B cell (primary cell): ENCODE measurements around the gene MOB1B. TPM values are rescaled to one million over a fixed set of nuclear protein-coding genes. Genes with fewer than 3 reads are reported as not detected.

Experiments
- ATAC-seq: fragments of 200-7000 bp; cut with Tn5 transposase; one replicate; pipeline ENCODE4 v1.10.0; 2021; ENCODE audit warnings: low read depth, mild to moderate bottlenecking, moderate number of reproducible peaks, moderate library complexity
- CTCF ChIA-PET: fragments of 350-600 bp; sonication (Branson Sonifier 250); formaldehyde crosslinking; loops from one replicate; lab custom pipeline; 2021; ENCODE audit warnings: antibody characterized with exemption, inconsistent platforms; lab: Charles Lee
- POLR2A ChIA-PET: fragments of 350-600 bp; sonication (Branson Sonifier 250); formaldehyde crosslinking; loops from one replicate; lab custom pipeline; 2021; ENCODE audit warnings: antibody characterized with exemption; lab: Charles Lee
- DNase-seq: peaks from one replicate; pipeline ENCODE4 v3.0.0; 2013
- H2AFZ ChIP-seq: 2 replicates; pipeline ENCODE4 v1.6.1; 2012; ENCODE audit warnings: mild to moderate bottlenecking, low read depth, low read length; ENCODE audit not compliant: insufficient read depth, poor library complexity, severe bottlenecking
- H3K27ac ChIP-seq, 2 donors: 1 replicate in 1 of 2; 2 replicates in 1 of 2; pipeline ENCODE4 v1.5.1; 2012 to 2013; ENCODE audit warnings: low read length in 2 of 2, mild to moderate bottlenecking in 2 of 2, moderate library complexity in 1 of 2
- H3K27me3 ChIP-seq, 4 experiments: fragments of 200-600 bp in 1 of 4; sonication (generic) in 1 of 4; replicated peaks in 1 of 4; 1 replicate in 2 of 4; 2 replicates in 2 of 4; pipeline versions ENCODE4 v1.6.1 to v1.7.0; 2013 to 2016; ENCODE audit warnings: low read length in 3 of 4, mild to moderate bottlenecking in 2 of 4, mixed read lengths in 1 of 4, moderate library complexity in 1 of 4; ENCODE audit not compliant: insufficient read depth in 4 of 4, control insufficient read depth in 3 of 4; ENCODE audit errors: control extremely low read depth in 1 of 4
- H3K36me3 ChIP-seq, 2 experiments: replicated peaks in 1 of 2; 1 replicate in 1 of 2; 2 replicates in 1 of 2; pipeline versions ENCODE4 v1.6.1 to v1.7.1; 2013; ENCODE audit warnings: low read length in 1 of 2; ENCODE audit not compliant: insufficient read depth in 2 of 2, control insufficient read depth in 1 of 2; ENCODE audit errors: control extremely low read depth in 1 of 2, extremely low read depth in 1 of 2
- H3K4me1 ChIP-seq, 2 donors: fragments of 200-600 bp in 1 of 2; sonication (generic) in 1 of 2; 1 replicate in 1 of 2; 2 replicates in 1 of 2; pipeline versions ENCODE4 v1.5.1 to v1.6.1; 2013 to 2017; ENCODE audit warnings: low read length in 2 of 2; ENCODE audit not compliant: control insufficient read depth in 2 of 2, insufficient read depth in 2 of 2
- H3K4me2 ChIP-seq: replicated peaks from 2 replicates; pipeline ENCODE3; 2012; ENCODE audit warnings: mild to moderate bottlenecking, low read depth, low read length; ENCODE audit not compliant: poor library complexity, severe bottlenecking
- H3K4me3 ChIP-seq, 5 experiments: fragments of 200-600 bp in 1 of 5; sonication (generic) in 1 of 5; 1 replicate in 3 of 5; 2 replicates in 2 of 5; pipeline versions ENCODE4 v1.5.1 to v1.7.0; 2011 to 2016; ENCODE audit warnings: low read length in 4 of 5, mild to moderate bottlenecking in 4 of 5, low read depth in 2 of 5, control low read depth in 1 of 5, moderate library complexity in 1 of 5; ENCODE audit not compliant: insufficient read depth in 1 of 5; ENCODE audit errors: control extremely low read depth in 1 of 5, extremely low read depth in 1 of 5
- H3K79me2 ChIP-seq: fragments of 200-600 bp; sonication (generic); one replicate; pipeline ENCODE4 v1.6.0; 2016; ENCODE audit warnings: low read length; ENCODE audit not compliant: control insufficient read depth, insufficient read depth
- H3K9ac ChIP-seq: fragments of 200-600 bp; sonication (generic); 2 replicates; pipeline ENCODE4 v1.6.1; 2017; ENCODE audit warnings: mild to moderate bottlenecking, low read length, moderate library complexity
- H3K9me3 ChIP-seq, 3 donors: one replicate each; pipeline versions ENCODE4 v1.6.1 to v1.7.1; 2013; ENCODE audit warnings: low read length in 2 of 3; ENCODE audit not compliant: control insufficient read depth in 2 of 3, insufficient read depth in 1 of 3; ENCODE audit errors: control extremely low read depth in 1 of 3
- H4K20me1 ChIP-seq: 2 replicates; pipeline ENCODE4 v1.6.0; 2012; ENCODE audit warnings: mild to moderate bottlenecking, low read length; ENCODE audit not compliant: insufficient read depth, control insufficient read depth, poor library complexity, severe bottlenecking
- H3K27ac Mint-ChIP-seq: one replicate; pipeline ENCODE4 v1.8.0; 2021; ENCODE audit warnings: mixed read lengths
- H3K27me3 Mint-ChIP-seq: one replicate; pipeline ENCODE4 v1.8.0; 2021; ENCODE audit warnings: mixed read lengths
- H3K4me1 Mint-ChIP-seq: one replicate; pipeline ENCODE4 v1.8.0; 2021; ENCODE audit warnings: mixed read lengths
- H3K4me3 Mint-ChIP-seq: one replicate; pipeline ENCODE4 v1.8.0; 2021; ENCODE audit warnings: mixed read lengths
- H3K9me3 Mint-ChIP-seq: one replicate; pipeline ENCODE4 v1.8.0; 2022; ENCODE audit warnings: mixed read lengths; ENCODE audit not compliant: insufficient read depth
- CTCF ChIP-seq: fragments of 200-600 bp; IDR thresholded peaks from one replicate; pipeline ENCODE4 v1.8.0; 2022; ENCODE audit warnings: antibody characterized with exemption, mild to moderate bottlenecking
- EZH2 ChIP-seq: IDR thresholded peaks from 2 replicates; pipeline ENCODE4 v1.6.1; 2012; ENCODE audit warnings: borderline replicate concordance, low read depth, mild to moderate bottlenecking, moderate library complexity, low read length; ENCODE audit not compliant: insufficient read depth, poor library complexity, severe bottlenecking
- WGBS: methylation state at CpG from one replicate; pipeline ENCODE4 v1.1.5; 2013; ENCODE audit warnings: missing lambda C conversion rate; ENCODE audit not compliant: insufficient coverage; 5-methylcytosine and 5-hydroxymethylcytosine counted together
- intact Hi-C: fragments of 100-400 bp; cut with micrococcal nuclease; formaldehyde crosslinking; loops from one replicate; pipeline ENCODE4 v1.10.0; 2022
- polyA plus RNA-seq: library from polyadenylated mRNA; depleted of rRNA; stranded (reverse); fragments of >200 nt; gene quantifications from 2 replicates; pipeline ENCODE4 v1.2.3, GENCODE V29; 2012
- total RNA-seq, 2 donors: library from RNA; stranded (reverse); fragments of 120-200 nt in 1 of 2; gene quantifications; 1 replicate in 1 of 2; 2 replicates in 1 of 2; pipeline versions ENCODE4 v1.2.3 to v1.2.4, GENCODE V29; 2013 to 2022

The MOB1B gene
- total and polyA plus RNA-seq, 2 donors (not counting 1 experiment from before 2014, with no cell fraction given): 2.3 to 30.4 TPM

- TF ChIP-seq CTCF: no peak
- no peak for TF ChIP-seq EZH2
These were observed 6.9 kb downstream of the MOB1B start for GRCh38 chr4:70908993-70909556.

GRCh38 chr4:70914000-70914399 is 11.8 kb downstream of the MOB1B start:
- peaks cover 17% of the 10 kb centered on the region for H3K4me1 Mint-ChIP-seq
- peaks cover 11% of the 10 kb centered on the region for H4K20me1 ChIP-seq
- no peaks in the 10 kb centered on the region for H3K4me1 ChIP-seq
- ChIA-PET POLR2A (no interaction called here), CTCF (interaction anchor here (0.7 to 0.8 kb wide), 2 partner anchors 96 to 109 kb away, joined by 3 read pairs; no protein-coding TSS in a partner anchor)
- H3K9me3 Mint-ChIP-seq: no peaks in the 10 kb centered on the region
- no peaks in the 10 kb centered on the region for H3K36me3 ChIP-seq
- ATAC-seq: no peak
- no peak overlapping the region for H3K4me2 ChIP-seq
- no peak overlapping the region for H3K4me3 ChIP-seq
- no peaks in the 10 kb centered on the region for H3K27me3 Mint-ChIP-seq
- H3K9ac ChIP-seq: no peak overlapping the region
- no peak overlapping the region for H2AFZ ChIP-seq
- no peaks in the 10 kb centered on the region for H3K9me3 ChIP-seq
- no peak overlapping the region for H3K27ac Mint-ChIP-seq
- 100% methylated on average over 2 of the region's 2 CpGs for WGBS
- TF ChIP-seq EZH2 (no peak), CTCF (no peak)
- H3K27me3 ChIP-seq: no peaks in the 10 kb centered on the region
- H3K79me2 ChIP-seq: peaks cover 71% of the 10 kb centered on the region
- intact Hi-C loops: no loop called here
- DNase-seq: no peak
- H3K27ac ChIP-seq: no peak overlapping the region
- no peak overlapping the region for H3K4me3 Mint-ChIP-seq

More at GRCh38 chr4:70908993-70909556, 6.9 kb downstream of the MOB1B start:
- Mint-ChIP-seq H3K9me3 (no peaks in the 10 kb centered on the region), H3K4me3 (no peak overlapping the region), H3K27ac (peak overlapping the region; percentile 21), H3K4me1 (peaks cover 18% of the 10 kb centered on the region), H3K27me3 (no peaks in the 10 kb centered on the region)
- WGBS: no CpG with 5 or more reads among the region's 3 CpGs
- ChIA-PET POLR2A (no interaction called here), CTCF (no interaction called here)
- H3K36me3 ChIP-seq: no peaks in the 10 kb centered on the region
- no peak overlapping the region for H2AFZ ChIP-seq
- H3K4me1 ChIP-seq: no peaks in the 10 kb centered on the region
- H3K79me2 ChIP-seq: peaks cover 65% of the 10 kb centered on the region
- intact Hi-C loops: loop anchor here (10.0 kb wide), 1 partner anchor 174 kb away; no protein-coding TSS in a partner anchor
- H3K27ac ChIP-seq: no peak overlapping the region
- no peaks in the 10 kb centered on the region for H3K9me3 ChIP-seq
- H4K20me1 ChIP-seq: peaks cover 4% of the 10 kb centered on the region
- H3K4me3 ChIP-seq: no peak overlapping the region
- no peak overlapping the region for H3K4me2 ChIP-seq
- no peak overlapping the region for H3K9ac ChIP-seq
- H3K27me3 ChIP-seq: no peaks in the 10 kb centered on the region
- ATAC-seq (no peak), DNase-seq (no peak)
